Kidney (tissue), 14 donors: ENCODE data around the gene ZNF280D. TPM values are rescaled to one million over a fixed set of nuclear protein-coding genes. Genes with fewer than 3 reads are reported as not detected.

Source experiments
- DNase-seq, 5 donors: peaks; one replicate each; pipeline ENCODE4 v3.0.0-alpha.2; 2013 to 2020
- FAIRE-seq: peaks from 2 replicates; lab custom pipeline; 2012; peaks lifted over from hg19 to GRCh38; lab: Jason Lieb, UNC
- H3K27ac ChIP-seq, 2 donors: one replicate each; pipeline ENCODE4 v1.7.0; 2013; ENCODE audit warnings: low read depth in 2 of 2, low read length in 2 of 2, inconsistent platforms in 1 of 2
- H3K27me3 ChIP-seq: one replicate; pipeline ENCODE4 v1.7.1; 2013; ENCODE audit warnings: low read length, inconsistent platforms; ENCODE audit not compliant: control insufficient read depth, insufficient read depth
- H3K36me3 ChIP-seq, 3 donors: one replicate each; pipeline versions ENCODE4 v1.7.0 to v1.7.1; 2013; ENCODE audit warnings: low read length in 3 of 3, control low read depth in 1 of 3, inconsistent platforms in 1 of 3; ENCODE audit not compliant: insufficient read depth in 3 of 3, control insufficient read depth in 2 of 3
- H3K4me1 ChIP-seq, 3 donors: one replicate each; pipeline versions ENCODE4 v1.7.0 to v1.7.1; 2013; ENCODE audit warnings: low read length in 3 of 3, inconsistent platforms in 1 of 3, low read depth in 1 of 3; ENCODE audit not compliant: control insufficient read depth in 2 of 3, insufficient read depth in 2 of 3
- H3K4me3 ChIP-seq, 3 donors: one replicate each; pipeline versions ENCODE4 v1.7.0 to v1.8.1; 2013; ENCODE audit warnings: low read length in 3 of 3, control low read depth in 1 of 3, inconsistent platforms in 1 of 3
- H3K9ac ChIP-seq, 3 donors: one replicate each; pipeline versions ENCODE4 v1.7.0 to v1.7.1; 2013; ENCODE audit warnings: low read length in 3 of 3, control low read depth in 1 of 3, inconsistent platforms in 1 of 3
- H3K9me3 ChIP-seq, 3 donors: one replicate each; pipeline versions ENCODE4 v1.7.0 to v1.7.1; 2013; ENCODE audit warnings: low read length in 3 of 3, control low read depth in 1 of 3, inconsistent platforms in 1 of 3; ENCODE audit not compliant: control insufficient read depth in 2 of 3, insufficient read depth in 1 of 3
- intact Hi-C: fragments of 100-400 bp; cut with DNase I; formaldehyde crosslinking; loops from one replicate; pipeline ENCODE4 v1.11.1; 2022
- polyA plus RNA-seq: library from polyadenylated mRNA; stranded (reverse); fragments of 350-450 nt; fragmentation: Illumina TruSeq; extraction: RNeasy Lipid Tissue Mini Kit (QIAGEN cat#74804); gene quantifications from one replicate; pipeline ENCODE4 v1.2.3, GENCODE V29; 2014; ENCODE audit warnings: low read depth, low replicate concordance; ENCODE audit not compliant: insufficient read depth
- total RNA-seq: library from RNA; stranded (reverse); fragmentation: NEBNext Ultra II Directional; extraction: Animal tissue kit (Norgen Biotek cat#: 25700); gene quantifications from one replicate; pipeline ENCODE4 v1.2.1, GENCODE V29; 2021
- TF ChIP-seq, protein P1 (sequence below): IDR thresholded peaks from 3 replicates; pipeline ENCODE4 v1.5.1; 2012; ENCODE audit warnings: mild to moderate bottlenecking, moderate library complexity, borderline replicate concordance; ENCODE audit not compliant: insufficient read depth; ENCODE audit errors: extremely low read depth
- donor health status: control.
- donor health status: control.
- donor health status: control.
- donor health status: control.
- donor health status: control.
- donor health status: DM: yes; HTN: yes; CAD: no.
- donor health status: Normal renal cell carcinoma (clear cell type).

ZNF280D gene
- total and polyA plus RNA-seq, 2 donors from 2014 or later: 13.7 to 50.0 TPM

DNA sequence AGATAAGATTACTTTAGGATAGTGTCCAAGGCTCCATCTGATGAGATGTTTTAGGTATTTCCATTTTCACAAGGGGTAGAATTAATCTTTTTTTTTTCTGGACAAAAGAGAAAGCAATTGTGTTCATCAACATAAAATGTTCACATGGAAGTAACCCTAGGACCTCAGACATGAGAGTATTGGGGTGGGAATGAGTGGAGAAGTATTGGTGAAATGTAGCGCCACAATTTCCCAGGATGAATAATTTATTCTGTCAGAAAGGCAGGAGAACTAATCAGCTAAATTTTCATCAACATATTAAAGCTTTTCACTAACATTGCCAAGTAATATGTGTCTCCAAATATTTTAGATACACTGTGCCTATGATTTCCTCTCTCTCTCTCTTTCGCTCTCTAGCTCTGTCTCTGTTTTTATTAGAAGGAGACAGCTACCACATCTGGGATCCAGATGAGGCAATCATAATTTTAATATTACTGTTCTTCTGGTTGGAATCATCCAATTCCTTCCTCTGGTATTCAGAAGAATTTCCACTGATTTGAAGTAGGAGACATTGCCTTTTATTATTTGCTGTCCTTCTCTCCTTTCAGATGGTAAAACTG, 21.6 kb upstream of the ZNF280D start:
- H3K4me1 ChIP-seq: no peaks in the 10 kb centered on the region
- DNase-seq (no peak), FAIRE-seq (no peak)
- H3K27me3 ChIP-seq: no peaks in the 10 kb centered on the region
- H3K9me3 ChIP-seq: no peaks in the 10 kb centered on the region
- TF ChIP-seq, protein P1, sequence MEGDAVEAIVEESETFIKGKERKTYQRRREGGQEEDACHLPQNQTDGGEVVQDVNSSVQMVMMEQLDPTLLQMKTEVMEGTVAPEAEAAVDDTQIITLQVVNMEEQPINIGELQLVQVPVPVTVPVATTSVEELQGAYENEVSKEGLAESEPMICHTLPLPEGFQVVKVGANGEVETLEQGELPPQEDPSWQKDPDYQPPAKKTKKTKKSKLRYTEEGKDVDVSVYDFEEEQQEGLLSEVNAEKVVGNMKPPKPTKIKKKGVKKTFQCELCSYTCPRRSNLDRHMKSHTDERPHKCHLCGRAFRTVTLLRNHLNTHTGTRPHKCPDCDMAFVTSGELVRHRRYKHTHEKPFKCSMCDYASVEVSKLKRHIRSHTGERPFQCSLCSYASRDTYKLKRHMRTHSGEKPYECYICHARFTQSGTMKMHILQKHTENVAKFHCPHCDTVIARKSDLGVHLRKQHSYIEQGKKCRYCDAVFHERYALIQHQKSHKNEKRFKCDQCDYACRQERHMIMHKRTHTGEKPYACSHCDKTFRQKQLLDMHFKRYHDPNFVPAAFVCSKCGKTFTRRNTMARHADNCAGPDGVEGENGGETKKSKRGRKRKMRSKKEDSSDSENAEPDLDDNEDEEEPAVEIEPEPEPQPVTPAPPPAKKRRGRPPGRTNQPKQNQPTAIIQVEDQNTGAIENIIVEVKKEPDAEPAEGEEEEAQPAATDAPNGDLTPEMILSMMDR: no peak
- intact Hi-C loops: no loop called here
- no peak overlapping the region for H3K9ac ChIP-seq
- no peak overlapping the region for H3K27ac ChIP-seq
- no peaks in the 10 kb centered on the region for H3K36me3 ChIP-seq
- no peak overlapping the region for H3K4me3 ChIP-seq

DNA sequence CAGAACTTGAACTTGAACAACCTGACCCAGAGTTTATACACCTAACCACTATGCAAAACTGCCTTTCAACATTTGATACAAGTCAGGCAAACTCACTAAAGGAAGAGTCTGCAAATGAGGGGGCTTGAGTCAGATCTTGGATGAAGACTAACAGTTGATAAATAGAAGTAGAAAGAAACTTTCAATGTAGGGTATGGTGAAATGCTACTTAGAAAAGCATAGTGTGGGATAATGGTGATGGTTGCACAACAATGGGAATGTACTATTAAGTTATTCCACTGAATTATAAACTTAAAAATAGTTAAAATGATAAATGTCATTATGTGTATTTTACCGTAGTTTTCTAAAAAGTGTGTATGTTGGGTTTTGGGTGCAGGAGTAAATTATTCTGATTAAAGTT, 19.7 kb upstream of the ZNF280D start:
- no peaks in the 10 kb centered on the region for H3K4me1 ChIP-seq
- no peak overlapping the region for H3K27ac ChIP-seq
- H3K36me3 ChIP-seq: no peaks in the 10 kb centered on the region
- H3K4me3 ChIP-seq: no peak overlapping the region
- no peaks in the 10 kb centered on the region for H3K9me3 ChIP-seq
- H3K27me3 ChIP-seq: no peaks in the 10 kb centered on the region
- intact Hi-C loops: no loop called here
- H3K9ac ChIP-seq: no peak overlapping the region
- TF ChIP-seq, protein P1: no peak
- DNase-seq: no peak
- no peak for FAIRE-seq

DNA sequence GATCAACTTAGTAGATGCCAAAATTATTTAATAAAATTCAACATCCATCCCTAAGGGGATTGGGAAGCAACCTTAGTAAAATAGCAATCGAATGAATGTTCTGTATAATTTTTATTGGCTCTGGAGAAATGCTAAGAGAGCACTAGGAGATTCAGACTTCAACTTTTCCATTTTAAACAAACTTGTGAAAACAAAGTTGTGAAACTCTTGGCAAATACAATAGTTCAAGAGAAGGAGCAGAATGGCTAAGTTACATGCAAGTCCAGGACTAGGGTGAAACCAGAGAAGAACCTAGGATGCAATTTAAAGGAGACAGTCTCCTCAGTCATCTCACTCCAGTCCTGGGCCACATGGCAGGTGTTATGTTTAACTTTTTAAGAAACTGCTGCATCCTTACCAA, 16.7 kb upstream of the ZNF280D start:
- FAIRE-seq: no peak
- TF ChIP-seq, protein P1: no peak
- Histone ChIP-seq H3K36me3 (no peaks in the 10 kb centered on the region), H3K27ac (no peak overlapping the region), H3K27me3 (no peaks in the 10 kb centered on the region), H3K9ac (no peak overlapping the region), H3K4me3 (no peak overlapping the region), H3K4me1 (no peaks in the 10 kb centered on the region), H3K9me3 (no peaks in the 10 kb centered on the region)
- DNase-seq: no peak
- intact Hi-C loops: no loop called here
